ENCODE measurements around the gene MSL3B.

The MSL3B gene

DNA sequence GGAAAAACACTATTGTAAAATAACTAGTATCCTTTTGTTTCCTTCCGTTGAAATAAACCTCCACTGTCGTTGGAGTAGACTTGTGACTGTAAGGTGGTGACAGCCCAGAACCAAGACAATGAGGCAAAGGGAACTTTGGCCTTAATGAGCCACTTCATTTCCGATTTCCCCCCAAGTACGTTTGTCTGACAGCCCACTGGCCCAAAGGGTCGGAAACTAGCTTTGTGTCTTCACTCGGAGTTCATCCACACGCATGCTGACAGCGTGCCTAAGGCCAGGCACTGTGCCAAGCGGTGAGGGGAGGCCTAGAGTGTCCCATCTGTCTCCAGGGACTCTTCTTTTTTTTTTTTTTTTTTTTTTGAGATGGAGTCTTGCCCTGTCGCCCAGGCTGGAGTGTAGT, 34.8 kb downstream of the MSL3B start:
- DNase-seq (ENCODE audit: low read depth): no peak

- DNase-seq (ENCODE audit: low read depth): no peak
Observed at GRCh38 chr2:233832869-233833311, 35.3 kb downstream of the MSL3B start.

- DNase-seq (ENCODE audit: low read depth): no peak
Observed at GRCh38 chr2:233832414-233832813, 35.8 kb downstream of the MSL3B start.

DNA sequence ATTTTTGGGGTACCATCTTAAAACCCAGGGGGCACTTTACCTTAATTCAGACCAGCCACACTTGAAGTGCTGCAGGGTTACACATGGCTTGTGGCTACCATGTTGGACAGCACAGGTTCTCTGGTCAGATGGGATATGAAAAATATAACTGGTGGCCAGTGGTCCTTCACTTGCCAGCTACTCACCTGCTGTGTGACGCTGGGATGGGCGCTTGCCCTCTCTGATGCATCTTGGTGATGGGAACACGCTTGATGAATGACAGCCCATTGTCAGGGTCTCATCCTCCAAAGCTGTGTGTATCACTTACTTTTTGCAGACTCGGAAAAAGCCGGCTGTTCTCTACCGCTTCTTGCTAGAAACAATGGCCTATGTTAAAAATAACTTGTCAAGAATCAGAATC, 36.3 kb downstream of the MSL3B start:
- no peak for DNase-seq (ENCODE audit: low read depth)

DNA sequence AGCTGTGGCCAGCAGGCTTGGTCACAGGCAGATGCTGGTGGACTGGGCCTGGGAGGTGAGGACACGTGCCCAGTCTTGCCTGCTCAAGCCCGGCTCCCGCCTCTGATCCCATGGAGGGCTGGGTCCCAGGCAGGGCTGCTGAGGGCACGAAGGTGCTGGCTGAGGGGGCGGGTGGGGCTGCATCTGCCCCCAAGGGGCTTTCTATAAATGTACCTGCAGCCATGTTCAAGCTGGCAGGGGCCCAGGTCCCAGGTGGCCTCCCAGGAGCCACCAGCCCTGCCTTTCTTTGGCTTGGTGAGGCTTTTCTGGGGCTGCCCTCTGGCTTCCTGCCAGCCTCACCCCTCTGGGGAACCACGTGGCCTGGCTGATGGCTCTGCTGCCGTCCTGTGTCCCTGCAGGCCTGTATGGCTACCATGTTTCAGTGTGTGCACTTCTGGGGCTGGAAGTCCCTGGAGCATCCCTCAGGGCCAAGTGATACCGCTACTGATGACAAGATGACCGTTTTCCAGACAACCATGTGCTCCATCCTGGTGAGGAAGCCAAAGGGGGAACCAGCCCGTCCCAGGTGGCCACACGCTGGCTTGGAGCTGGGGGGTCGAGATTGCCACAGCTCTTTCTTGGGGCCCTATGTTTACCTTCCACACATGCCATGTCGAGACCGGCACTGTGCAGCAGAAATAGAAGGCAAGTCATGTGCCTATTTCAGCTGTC, 37.0 kb downstream of the MSL3B start:
- DNase-seq (ENCODE audit: low read depth): no peak

GRCh38 chr2:233830111-233830802, 37.9 kb downstream of the MSL3B start:
- no peak for DNase-seq (ENCODE audit: low read depth)

DNA sequence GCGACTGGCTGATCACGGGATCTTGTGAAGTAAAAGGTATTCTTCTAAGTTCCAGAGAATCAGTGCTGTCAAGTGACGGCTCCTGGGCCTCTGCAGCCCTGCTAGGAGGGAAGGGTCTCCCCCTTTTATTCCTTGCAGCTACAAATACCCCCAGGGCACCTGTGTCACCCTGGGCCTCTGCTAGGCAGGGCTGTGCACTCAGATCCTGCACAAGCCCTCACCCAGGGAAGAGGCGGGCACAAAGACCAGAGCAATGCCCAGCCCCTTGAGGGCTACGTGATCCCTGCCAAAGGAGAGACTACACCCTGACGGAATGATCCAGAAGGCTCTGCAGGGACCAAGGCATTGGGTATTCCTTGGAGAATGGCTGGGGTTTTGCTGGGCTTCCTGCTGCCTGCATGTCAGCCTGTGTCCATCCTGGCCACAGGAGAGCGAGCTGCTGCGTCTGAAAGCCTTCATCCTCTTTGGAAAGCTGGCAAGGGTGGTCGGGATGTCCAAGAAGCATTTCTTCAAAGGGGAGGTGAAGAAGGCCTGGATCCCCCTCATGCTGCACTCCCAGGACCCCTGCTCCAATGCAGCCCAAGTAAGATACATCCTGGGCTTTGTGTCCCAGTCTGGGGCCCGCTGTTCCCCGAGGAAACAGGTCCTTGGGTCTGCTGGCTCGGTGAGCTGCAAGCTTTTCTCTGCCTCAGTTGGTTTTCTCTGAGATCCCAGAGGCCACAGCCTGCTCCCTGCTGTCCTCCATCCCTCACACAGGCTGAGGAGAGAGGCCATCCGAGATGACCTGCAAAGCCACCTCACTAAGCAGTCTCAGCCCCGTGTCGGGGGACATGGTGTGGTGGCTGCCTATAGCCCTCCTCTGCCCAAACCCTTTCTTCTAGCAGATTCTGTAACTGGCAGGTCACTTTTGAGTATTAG, 38.7 kb downstream of the MSL3B start:
- no peak for DNase-seq (ENCODE audit: low read depth)

GRCh38 chr2:233828546-233829192, 39.5 kb downstream of the MSL3B start:
- DNase-seq (ENCODE audit: low read depth): no peak

DNA sequence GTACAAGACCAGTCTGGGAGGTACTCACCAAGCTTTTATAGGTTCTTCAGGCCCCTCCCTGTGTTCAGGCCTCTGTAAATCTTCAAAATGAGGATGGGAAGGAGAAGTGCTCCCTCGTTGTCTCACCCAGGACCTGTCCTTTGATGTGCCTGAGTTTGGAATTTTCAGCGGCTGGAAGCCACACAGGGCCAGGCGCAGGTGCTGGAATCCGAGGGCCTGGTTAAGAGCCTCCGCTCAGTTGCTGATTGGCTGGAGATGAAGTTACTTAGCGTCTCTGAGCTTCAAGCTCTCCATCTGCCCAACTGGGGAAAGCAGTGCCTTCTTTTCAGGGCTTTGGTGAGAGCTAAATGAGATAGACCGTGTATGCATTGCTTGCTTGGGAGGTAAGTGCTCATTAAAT, 43.8 kb downstream of the MSL3B start:
- DNase-seq (ENCODE audit: low read depth): no peak

GRCh38 chr2:233823731-233824121, 44.5 kb downstream of the MSL3B start:
- no peak for DNase-seq (ENCODE audit: low read depth)

DNA sequence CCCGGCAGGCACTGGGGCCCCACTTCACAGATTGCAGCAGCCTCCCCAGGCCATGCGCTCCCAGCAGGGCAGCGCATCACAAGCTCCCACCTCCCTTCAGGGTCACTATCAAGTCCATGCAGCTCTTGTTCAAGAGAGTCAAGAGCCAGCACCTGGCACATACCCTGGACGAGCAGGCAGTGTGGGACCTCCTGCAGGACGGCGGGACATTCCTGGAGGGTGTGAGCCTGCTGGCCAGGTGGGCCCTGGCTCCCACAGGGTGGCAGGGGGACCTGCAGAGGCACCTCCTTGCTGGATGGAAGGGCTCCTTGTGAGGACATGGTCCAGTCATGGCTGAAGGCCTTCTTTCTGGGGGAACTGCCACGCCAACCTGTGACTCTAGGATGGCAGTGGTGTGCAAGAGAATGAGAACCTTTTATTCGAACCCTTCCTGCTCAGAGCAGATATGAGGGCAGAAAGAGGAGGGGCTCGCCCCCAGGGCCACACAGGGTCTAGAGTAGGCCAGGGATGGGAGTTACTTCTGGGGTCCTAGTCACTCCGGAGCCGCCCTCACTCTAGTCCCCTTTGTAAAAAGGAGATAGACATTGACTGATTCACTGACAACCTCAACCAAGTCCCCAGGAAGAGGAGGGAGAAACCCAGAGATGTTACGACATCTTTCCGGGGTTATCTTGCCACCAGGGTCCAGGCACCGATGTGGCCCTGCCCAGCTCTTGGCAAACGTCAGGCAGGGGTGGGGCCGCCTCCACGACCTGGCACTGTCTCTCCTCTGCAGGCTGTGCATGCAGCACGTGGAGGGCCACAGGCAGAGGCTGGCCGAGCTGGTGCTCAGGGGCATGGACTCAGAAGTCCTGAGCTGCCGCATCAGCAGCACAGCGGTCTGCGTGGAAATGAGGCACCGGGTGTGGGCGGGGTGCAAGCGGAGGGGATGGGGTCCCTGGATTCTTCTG, 45.1 kb downstream of the MSL3B start:
- DNase-seq (ENCODE audit: low read depth): no peak

GRCh38 chr2:233822101-233822771, 46.0 kb downstream of the MSL3B start:
- DNase-seq (ENCODE audit: low read depth): no peak

- no peak for DNase-seq (ENCODE audit: low read depth)
Observed at GRCh38 chr2:233821709-233822100, 46.5 kb downstream of the MSL3B start.

DNA sequence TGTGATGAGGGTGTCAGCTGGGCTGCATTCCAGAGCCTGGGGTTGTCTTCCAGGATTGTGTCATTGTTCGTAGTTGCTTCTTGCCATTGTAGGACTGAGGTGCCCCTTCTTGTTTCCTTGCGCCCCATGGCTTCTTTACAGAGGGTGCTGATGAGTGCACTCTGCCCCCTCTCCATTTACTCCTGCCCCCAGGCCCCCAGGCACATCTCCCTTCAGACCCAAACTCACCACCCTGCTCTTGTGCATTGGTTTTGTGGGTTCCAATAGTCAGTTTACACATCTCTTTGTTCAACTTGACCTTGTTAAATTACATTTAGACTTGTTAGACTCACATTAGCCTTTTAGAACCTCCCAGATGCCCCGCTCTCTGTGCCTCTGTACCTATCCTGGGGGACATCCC, 47.0 kb downstream of the MSL3B start:
- DNase-seq (ENCODE audit: low read depth): no peak

DNA sequence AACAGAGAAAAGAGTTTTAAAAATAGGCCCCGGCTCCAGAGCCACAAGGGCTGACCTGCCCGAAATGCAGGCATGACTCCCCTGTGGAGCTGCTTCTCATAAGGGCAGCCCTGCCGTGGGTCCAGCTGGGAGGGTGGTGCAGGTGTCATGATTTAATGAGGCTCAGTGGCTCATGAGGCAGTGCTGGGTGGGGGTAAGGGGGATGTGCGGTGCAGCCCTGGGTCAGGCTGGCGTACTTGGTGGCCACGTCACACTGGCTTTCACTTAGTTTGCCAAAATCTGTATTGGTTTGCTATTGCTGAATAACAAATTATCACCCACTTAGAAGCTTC, 47.4 kb downstream of the MSL3B start:
- DNase-seq (ENCODE audit: low read depth): no peak

DNA sequence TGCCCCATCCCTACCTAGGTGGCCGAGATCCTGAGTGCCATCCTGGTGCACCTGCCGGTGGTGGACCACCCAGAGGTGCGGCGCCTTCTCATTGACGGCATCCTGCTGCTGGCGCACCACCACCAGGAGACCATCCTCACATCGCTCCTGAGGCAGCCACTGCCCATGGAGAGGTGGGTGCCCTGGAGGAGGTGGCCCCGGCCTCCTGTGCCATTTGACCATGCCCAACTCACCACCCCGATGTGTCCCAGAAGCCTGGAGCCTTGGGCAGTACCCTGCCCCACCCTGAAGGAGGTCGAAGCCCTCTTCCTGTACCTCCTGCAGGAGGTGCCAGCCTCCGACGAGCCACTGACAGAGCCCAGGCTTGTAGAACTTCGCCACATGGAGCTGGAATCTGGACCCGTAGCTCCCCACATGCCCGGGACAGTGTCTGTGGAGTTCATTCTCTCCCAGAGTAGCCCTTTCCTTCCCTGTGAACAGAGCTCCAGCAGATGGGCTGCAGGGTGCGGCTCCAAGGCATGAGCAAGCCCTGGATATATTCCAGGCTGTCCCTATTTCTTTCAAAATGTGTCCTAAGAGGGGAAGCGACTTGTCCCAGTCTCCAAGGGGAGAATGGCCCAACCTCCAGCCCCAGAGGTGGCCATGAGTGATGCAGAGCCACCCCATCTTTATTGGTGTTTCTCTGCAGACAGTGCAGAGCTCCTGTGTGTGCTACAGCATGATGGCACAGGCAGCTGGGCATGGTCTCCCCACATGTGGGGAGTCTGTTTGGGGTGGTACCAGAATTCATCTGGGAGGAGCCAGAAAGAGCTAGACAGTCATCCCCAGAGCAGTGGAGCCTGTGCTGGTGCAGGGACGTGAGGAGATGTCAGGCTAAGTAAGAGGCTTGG, 48.1 kb downstream of the MSL3B start:
- no peak for DNase-seq (ENCODE audit: low read depth)

DNA sequence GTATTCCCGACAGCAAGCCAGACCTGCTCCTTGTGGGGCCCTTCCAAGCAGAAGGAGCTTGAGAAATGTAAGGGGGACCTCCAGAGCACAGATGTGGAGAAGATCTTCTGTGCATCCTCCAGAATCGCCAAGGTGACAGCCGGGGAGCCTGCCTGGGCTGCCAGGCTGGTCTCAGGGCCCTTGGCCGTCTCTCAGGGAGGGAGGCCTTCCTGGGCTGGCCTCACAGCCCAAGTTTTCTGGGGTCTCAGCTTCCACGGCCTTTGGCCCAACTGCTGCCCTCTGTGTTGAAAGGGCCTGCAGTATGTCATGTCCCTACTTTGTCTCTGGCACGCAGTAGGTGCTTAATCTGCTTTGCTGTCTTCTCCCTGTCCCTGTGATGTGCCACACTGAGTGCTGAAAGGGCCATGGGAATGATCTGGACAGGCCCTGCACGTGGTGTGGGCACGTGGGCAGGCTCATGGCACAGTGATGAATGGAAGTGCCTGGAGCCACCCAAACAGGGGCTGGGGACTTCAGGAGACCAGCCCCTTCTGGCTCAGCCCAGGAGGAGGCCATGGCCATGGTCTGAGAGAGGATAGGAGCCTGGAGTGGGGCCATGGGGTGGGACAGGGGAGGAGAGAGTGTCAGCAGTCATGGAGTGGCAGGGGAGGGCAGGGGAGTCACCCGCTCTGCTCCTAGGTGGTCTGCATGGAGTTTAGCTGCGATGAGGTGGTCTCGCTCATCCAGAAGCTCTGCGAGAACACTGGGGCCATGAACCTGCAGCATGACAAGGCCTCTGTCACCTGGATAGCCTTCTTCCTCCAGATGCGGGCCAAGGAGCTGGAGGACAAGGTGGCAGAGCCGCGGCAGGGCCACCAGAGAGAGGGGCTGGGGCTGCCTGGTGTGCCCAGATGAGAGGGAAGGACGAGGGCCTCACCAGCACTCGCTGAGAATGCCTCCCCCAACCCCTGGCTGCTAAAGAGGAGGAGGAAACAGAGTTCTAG, 49.3 kb downstream of the MSL3B start:
- DNase-seq (ENCODE audit: low read depth): no peak

DNA sequence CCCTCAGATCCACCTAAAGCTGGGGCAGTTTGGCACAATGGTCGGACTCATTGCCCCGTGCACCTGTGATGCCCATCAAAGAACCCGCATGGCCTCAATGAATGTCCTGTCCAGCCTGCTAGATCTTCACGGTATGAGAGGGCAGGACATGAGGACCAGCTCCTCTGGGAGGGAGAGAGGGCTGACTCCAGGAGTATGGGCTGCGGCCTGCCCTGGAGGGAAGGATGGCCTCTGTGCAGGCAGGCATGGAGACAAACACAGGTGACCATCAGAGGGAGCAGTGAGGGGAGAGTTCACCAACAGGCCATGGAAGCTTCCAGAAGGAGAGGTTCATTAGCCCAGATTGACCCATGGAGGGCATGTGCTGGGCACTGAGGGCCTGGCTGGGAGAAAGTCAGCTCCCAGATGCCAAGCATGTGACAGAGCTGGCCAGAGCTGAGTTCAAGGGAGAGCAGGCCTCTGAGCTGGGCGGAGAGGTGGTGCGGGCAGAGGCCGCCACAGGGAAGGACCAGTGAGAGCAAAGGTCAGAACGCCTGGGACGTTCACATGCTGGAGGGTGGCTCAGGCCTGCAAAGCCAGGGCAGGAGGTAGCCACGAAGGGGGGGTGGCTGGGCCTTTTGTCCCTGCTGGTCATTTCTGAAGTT, 50.1 kb downstream of the MSL3B start:
- no peak for DNase-seq (ENCODE audit: low read depth)

Measured in T follicular helper cell (primary cell).